K562 (cell line): ENCODE results near the gene CUL5. TPM values are rescaled to one million over a fixed set of nuclear protein-coding genes. Genes with fewer than 3 reads are reported as not detected.
A peak's percentile ranks its signal among the peaks of the same experiment; 100 is the strongest.

ENCODE experiments used
- ATAC-seq: fragments of 200-7000 bp; cut with Tn5 transposase; 3 replicates; pipeline ENCODE4 v1.9.1; 2020; ENCODE audit warnings: moderate library complexity
- BruUV-seq: library from RNA; stranded (reverse); fragments of 400-500 nt; replicated peaks from 2 replicates; lab custom pipeline; 2021; lab: Mats Ljungman, UMichigan
- CTCF ChIA-PET: fragments of 300-600 bp; formaldehyde crosslinking; extraction: SDS; loops from one replicate; lab custom pipeline; 2021; ENCODE audit warnings: low intra/inter-chr PET ratio; lab: Yijun Ruan, JAX
- POLR2A ChIA-PET: fragments of 300-600, 350-650 bp; sonication (Branson Sonifier 250); formaldehyde crosslinking; extraction: SDS; loops from one replicate; lab custom pipeline; 2021; ENCODE audit warnings: antibody characterized with exemption, inconsistent platforms; lab: Yijun Ruan, JAX
- DNase-seq, 4 experiments: peaks; one replicate each; pipeline versions ENCODE4 v3.0.0 to v3.0.0-alpha.2; 2011 to 2018; ENCODE audit warnings: low spot score in 3 of 4, mixed read lengths in 3 of 4; ENCODE audit errors: extremely low read depth in 1 of 4
- FAIRE-seq: peaks from 2 replicates; lab custom pipeline; 2011; peaks lifted over from hg19 to GRCh38; lab: Jason Lieb, UNC
- H2AFZ ChIP-seq: 2 replicates; pipeline ENCODE4 v1.6.0; 2011; ENCODE audit warnings: low read depth, low read length, control low read depth, inconsistent platforms
- H3K27ac ChIP-seq: fragments of 200-600 bp; 3 replicates; pipeline ENCODE4 v1.8.0; 2011; ENCODE audit warnings: low read depth, mild to moderate bottlenecking, control low read depth, inconsistent platforms, low read length, moderate library complexity, mixed read lengths; ENCODE audit errors: extremely low read depth
- H3K27me3 ChIP-seq, 2 experiments: fragments of 300-600 bp in 1 of 2; 2 replicates in 1 of 2; 3 replicates in 1 of 2; pipeline versions ENCODE4 v1.6.0 to v1.8.0; 2011; ENCODE audit warnings: inconsistent platforms in 2 of 2, low read length in 2 of 2, mild to moderate bottlenecking in 1 of 2, mixed read lengths in 1 of 2, moderate library complexity in 1 of 2; ENCODE audit not compliant: control insufficient read depth in 2 of 2, insufficient read depth in 2 of 2
- H3K36me3 ChIP-seq: fragments of 300-600 bp; 3 replicates; pipeline ENCODE4 v1.8.0; 2011; ENCODE audit warnings: mild to moderate bottlenecking, low read length, inconsistent platforms; ENCODE audit not compliant: control insufficient read depth, insufficient read depth
- H3K4me1 ChIP-seq, 2 experiments: fragments of 200-600 bp in 1 of 2; replicated peaks in 1 of 2; 2 replicates in 1 of 2; 3 replicates in 1 of 2; pipeline versions ENCODE4 v1.5.1 to v1.8.0; 2011; ENCODE audit warnings: inconsistent platforms in 2 of 2, low read length in 2 of 2, mild to moderate bottlenecking in 1 of 2, mixed read lengths in 1 of 2, moderate library complexity in 1 of 2; ENCODE audit not compliant: control insufficient read depth in 2 of 2, insufficient read depth in 2 of 2
- H3K4me2 ChIP-seq: 2 replicates; pipeline ENCODE4 v1.6.1; 2011; ENCODE audit warnings: low read length, control low read depth, inconsistent platforms, mixed read lengths; ENCODE audit not compliant: insufficient read depth
- H3K4me3 ChIP-seq: fragments of 200-600 bp; sonication (generic), shearing (Covaris generic); 2 replicates; pipeline ENCODE4 v1.5.1; 2016; ENCODE audit warnings: control low read depth, inconsistent platforms
- H3K79me2 ChIP-seq: fragments of 200-600 bp; 3 replicates; pipeline ENCODE4 v1.8.0; 2011; ENCODE audit warnings: low read length, inconsistent platforms; ENCODE audit not compliant: control insufficient read depth, insufficient read depth
- H3K9ac ChIP-seq, 2 experiments: 2 replicates each; pipeline versions ENCODE4 v1.6.0 to v1.6.1; 2011; ENCODE audit warnings: low read depth in 2 of 2, low read length in 2 of 2, control low read depth in 1 of 2, inconsistent platforms in 1 of 2, mild to moderate bottlenecking in 1 of 2, mixed read lengths in 1 of 2; ENCODE audit not compliant: insufficient read depth in 1 of 2
- H3K9me1 ChIP-seq: one replicate; pipeline ENCODE4 v1.6.0; 2011; ENCODE audit warnings: inconsistent platforms, mild to moderate bottlenecking, low read length, moderate library complexity; ENCODE audit not compliant: control insufficient read depth, insufficient read depth
- H3K9me3 ChIP-seq: replicated peaks from 2 replicates; pipeline ENCODE4 v1.5.1; 2011; ENCODE audit warnings: low read depth, low read length, inconsistent platforms; ENCODE audit not compliant: control insufficient read depth, insufficient read depth
- H4K20me1 ChIP-seq: replicated peaks from 2 replicates; pipeline ENCODE4 v1.6.1; 2011; ENCODE audit warnings: low read length, inconsistent platforms, mixed read lengths; ENCODE audit not compliant: control insufficient read depth, insufficient read depth
- FOSL1 ChIP-seq: fragments of 200-800 bp; sonication (Bioruptor generic); conservative IDR thresholded peaks from 2 replicates; pipeline ENCODE4 v1.6.1; 2016; ENCODE audit warnings: missing genetic modification characterization, missing compliant biosample characterization
- KDM2B ChIP-seq: fragments of 250-450 bp; sonication (Bioruptor Pico); IDR thresholded peaks from 2 replicates; pipeline ENCODE4 v1.8.0; 2021; ENCODE audit warnings: mild to moderate bottlenecking, moderate library complexity
- NCOR1 ChIP-seq: fragments of 450-650 bp; IDR thresholded peaks from 2 replicates; pipeline ENCODE4 v1.6.1; 2016; ENCODE audit warnings: mild to moderate bottlenecking, moderate library complexity
- NFYB ChIP-seq: IDR thresholded peaks from 2 replicates; pipeline ENCODE4 v1.6.1; 2011; ENCODE audit warnings: mild to moderate bottlenecking, moderate library complexity; ENCODE audit not compliant: insufficient read length; ENCODE audit errors: extremely low read depth
- NR2C2 ChIP-seq, 2 experiments: fragments of 200-800 bp in 1 of 2; sonication (Bioruptor generic) in 1 of 2; sonication (generic) in 1 of 2; formaldehyde crosslinking in 1 of 2; IDR thresholded peaks; 2 replicates each; pipeline versions ENCODE4 v1.6.1 to v1.8.0; 2016 to 2022; ENCODE audit warnings: mild to moderate bottlenecking in 1 of 2, missing compliant biosample characterization in 1 of 2, missing genetic modification characterization in 1 of 2, missing genetic modification reagents in 1 of 2
- PML ChIP-seq: IDR thresholded peaks from 2 replicates; pipeline ENCODE4 v1.6.1; 2012; ENCODE audit warnings: low read length, inconsistent platforms
- ZNF197 ChIP-seq: fragments of 200-800 bp; sonication (Bioruptor generic); IDR thresholded peaks from 2 replicates; pipeline ENCODE4 v1.6.1; 2016; ENCODE audit warnings: low read depth, missing genetic modification characterization, missing compliant biosample characterization
- WGBS: fragments of 100-300 bp; shearing (Covaris generic); methylation state at CpG from one replicate; pipeline ENCODE4 v1.1.6; 2016; ENCODE audit warnings: low coverage, mixed read lengths; ENCODE audit not compliant: insufficient coverage; ENCODE audit errors: missing lambda C conversion rate; 5-methylcytosine and 5-hydroxymethylcytosine counted together
- in situ Hi-C: fragments of 300-500 bp; cut with MboI; formaldehyde crosslinking; loops from 4 replicates; pipeline ENCODE4 v1.15.0; 2018; ENCODE audit warnings: inconsistent platforms, mixed read lengths
- intact Hi-C: fragments of 100-400 bp; cut with micrococcal nuclease; formaldehyde crosslinking; loops from 2 replicates; pipeline ENCODE4 v1.14.2; 2022
- polyA plus RNA-seq, 8 experiments: library from polyadenylated mRNA; depleted of rRNA in 4 of 8; stranded (reverse) in 5 of 8; unstranded in 3 of 8; fragments of >200 nt; fragmentation: Nextera tagmentation in 2 of 8; fragmentation: Illumina TruSeq in 1 of 8; extraction: Ambion mirVana in 2 of 8; extraction: Trizol in 1 of 8; gene quantifications; 2 replicates each; pipeline versions ENCODE4 v1.2.1 to v1.2.3, GENCODE V29; 2011 to 2014; ENCODE audit warnings: inconsistent platforms in 1 of 8, missing spikeins in 1 of 8
- total RNA-seq, 7 experiments: library from RNA; depleted of rRNA in 6 of 7; stranded (reverse); fragments of >200 nt in 6 of 7; fragmentation: Illumina TruSeq in 2 of 7; extraction: Trizol in 2 of 7; gene quantifications; 2 replicates each; pipeline versions ENCODE4 v1.2.1 to v1.2.3, GENCODE V29; 2011 to 2021; ENCODE audit warnings: low replicate concordance in 1 of 7

CUL5 gene
- total and polyA plus RNA-seq, 9 of the 15 experiments (the other 6 are each of a cell fraction or from before 2014, with no cell fraction given) = 14.3 to 45.9 (median 23.0) TPM

GRCh38 chr11:108121274-108122155, 112.8 kb downstream of the CUL5 start, which contains the start of gene ACAT1:
ACAT1 (plus strand) TSS chr11:108121567; CDS start chr11:108121607, 40 bp downstream.
- peaks cover 29 to 30% of the 10 kb centered on the region in 2 experiments; a peak in 4 of 5 replicates for H3K4me1 ChIP-seq
- no peaks in the 10 kb centered on the region for H3K27me3 ChIP-seq
- no peaks in the 10 kb centered on the region for H3K9me1 ChIP-seq
- 0 out of 2 replicates have a peak, but pooled peaks cover 3% of the 10 kb centered on the region for H4K20me1 ChIP-seq
- DNase-seq (peak; percentile 94 to 98 (median 96)), FAIRE-seq (peak; percentile 84), ATAC-seq (peak; percentile 96)
- H3K4me2 ChIP-seq = peak within 1 kb of the TSS; percentile 84
- H3K36me3 ChIP-seq = peaks cover 14% of the 10 kb centered on the region; the same call in 1 of the 3 replicates
- CTCF ChIA-PET = interaction anchor here (0.6 to 0.9 kb wide), 3 partner anchors 526 to 544 kb away, joined by 3 to 5 read pairs (median 3); no protein-coding TSS in a partner anchor
- H3K9ac ChIP-seq = peak within 1 kb of the TSS; percentile 69 to 96
- H3K4me3 ChIP-seq = peak within 1 kb of the TSS; percentile 58
- under 1% methylated on average over 64 of the region's 73 CpGs for WGBS
- H3K9me3 ChIP-seq = no peaks in the 10 kb centered on the region
- peak within 1 kb of the TSS; percentile 74 for H3K27ac ChIP-seq
- in situ Hi-C loops (loop anchor here (5.0 kb wide), 1 partner anchor 521 kb away; no protein-coding TSS in a partner anchor), intact Hi-C loops (loop anchor here (2.0 to 10.0 kb wide), 4 partner anchors 99 to 471 kb away; partner anchors contain the start of genes EXPH5 and POGLUT3)
- BruUV-seq = no TSS peak
- peaks cover 45% of the 10 kb centered on the region for H3K79me2 ChIP-seq
- H2AFZ ChIP-seq = peak within 1 kb of the TSS; percentile 87
- POLR2A ChIA-PET = interaction anchor here (0.6 to 1.5 kb wide), 8 partner anchors 9 to 523 kb away, joined by 3 to 5 read pairs (median 3); partner anchors contain the start of gene CUL5
- 0 out of 2 replicates have a peak, but pooled peaks have one; percentile 47 for TF ChIP-seq ZNF197 (CRISPR knock-in tag)
- TF ChIP-seq NFYB = peak; percentile 60
- TF ChIP-seq NR2C2 (CRISPR knock-in tag; IDR thresholded peaks at IDR 0.05) = peak; percentile 48; the same call in 1 of the 2 replicates
- peak; percentile 79 for TF ChIP-seq NR2C2 (tag; IDR thresholded peaks at IDR 0.05)
- 0 out of 2 replicates have a peak, but pooled peaks have one; percentile 19 for TF ChIP-seq FOSL1 (tag)
- 0 out of 2 replicates have a peak, but pooled peaks have one; percentile 17 for TF ChIP-seq KDM2B (CRISPR knock-in tag)
- peak; percentile 72; the same call in 1 of the 2 replicates for TF ChIP-seq PML
- TF ChIP-seq NCOR1 = 0 out of 2 replicates have a peak, but pooled peaks have one; percentile 5
